GM23338 (cell line): ENCODE measurements around the gene ETV1.
"Not testable (repeated sequence)": the region's sequence is repeated elsewhere in the genome, so short reads cannot be mapped to it uniquely, and the experiment has no call there.

Experiments
- CREB1 ChIP-seq: fragments of 250-450 bp; sonication (Bioruptor Pico); IDR thresholded peaks from 2 replicates; pipeline ENCODE4 v1.5.0; 2020; ENCODE audit warnings: low read depth, mild to moderate bottlenecking, moderate library complexity
- CTCF ChIP-seq, 2 experiments: fragments of 200-600 bp in 1 of 2; sonication (generic) in 1 of 2; conservative IDR thresholded peaks; 2 replicates each; pipeline versions ENCODE4 v1.5.1 to v1.6.1; 2016 to 2017; ENCODE audit warnings: antibody characterized with exemption in 2 of 2, low read depth in 2 of 2, mild to moderate bottlenecking in 2 of 2, moderate library complexity in 1 of 2
- EZH2 ChIP-seq: fragments of 200-600 bp; sonication (generic); IDR thresholded peaks from one replicate; pipeline ENCODE4 v1.8.0; 2017; ENCODE audit warnings: antibody characterized with exemption, mild to moderate bottlenecking, low read depth; ENCODE audit not compliant: unreplicated experiment
- EZH2phosphoT487 ChIP-seq: fragments of 200-600 bp; sonication (generic); IDR thresholded peaks from one replicate; pipeline ENCODE4 v1.8.1; 2018; ENCODE audit warnings: antibody characterized with exemption; ENCODE audit not compliant: unreplicated experiment
- POLR2AphosphoS5 ChIP-seq: IDR thresholded peaks from 2 replicates; pipeline ENCODE4 v1.6.1; 2016; ENCODE audit warnings: antibody characterized with exemption, low read depth
- STAT1 ChIP-seq: IDR thresholded peaks from one replicate; pipeline ENCODE4 v1.6.1; 2016; ENCODE audit warnings: antibody characterized with exemption; ENCODE audit not compliant: unreplicated experiment
- TF ChIP-seq, protein P1 (sequence below): IDR thresholded peaks from one replicate; pipeline ENCODE4 v1.6.1; 2018; ENCODE audit warnings: antibody characterized with exemption; ENCODE audit not compliant: unreplicated experiment
- TF ChIP-seq, protein P2 (sequence below): IDR thresholded peaks from 2 replicates; pipeline ENCODE4 v1.6.1; 2016; ENCODE audit warnings: antibody characterized with exemption

DNA sequence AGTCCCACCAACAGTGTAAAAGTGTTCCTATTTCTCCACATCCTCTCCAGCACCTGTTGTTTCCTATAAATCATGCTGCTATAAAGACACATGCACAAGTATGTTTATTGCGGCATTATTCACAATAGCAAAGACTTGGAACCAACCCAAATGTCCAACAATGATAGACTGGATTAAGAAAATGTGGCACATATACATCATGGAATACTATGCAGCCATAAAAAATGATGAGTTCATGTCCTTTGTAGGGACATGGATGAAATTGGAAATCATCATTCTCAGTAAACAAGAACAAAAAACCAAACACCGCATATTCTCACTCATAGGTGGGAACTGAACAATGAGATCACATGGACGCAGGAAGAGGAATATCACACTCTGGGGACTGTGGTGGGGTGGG, 71.1 kb downstream of the ETV1 start:
- TF ChIP-seq CTCF (conservative IDR thresholded peaks at IDR 0.05; ENCODE audit: low read depth in 2 of 2); EZH2; POLR2AphosphoS5; STAT1; CREB1 (CRISPR knock-in tag); EZH2phosphoT487: not testable (repeated sequence)
- TF ChIP-seq, protein P1, sequence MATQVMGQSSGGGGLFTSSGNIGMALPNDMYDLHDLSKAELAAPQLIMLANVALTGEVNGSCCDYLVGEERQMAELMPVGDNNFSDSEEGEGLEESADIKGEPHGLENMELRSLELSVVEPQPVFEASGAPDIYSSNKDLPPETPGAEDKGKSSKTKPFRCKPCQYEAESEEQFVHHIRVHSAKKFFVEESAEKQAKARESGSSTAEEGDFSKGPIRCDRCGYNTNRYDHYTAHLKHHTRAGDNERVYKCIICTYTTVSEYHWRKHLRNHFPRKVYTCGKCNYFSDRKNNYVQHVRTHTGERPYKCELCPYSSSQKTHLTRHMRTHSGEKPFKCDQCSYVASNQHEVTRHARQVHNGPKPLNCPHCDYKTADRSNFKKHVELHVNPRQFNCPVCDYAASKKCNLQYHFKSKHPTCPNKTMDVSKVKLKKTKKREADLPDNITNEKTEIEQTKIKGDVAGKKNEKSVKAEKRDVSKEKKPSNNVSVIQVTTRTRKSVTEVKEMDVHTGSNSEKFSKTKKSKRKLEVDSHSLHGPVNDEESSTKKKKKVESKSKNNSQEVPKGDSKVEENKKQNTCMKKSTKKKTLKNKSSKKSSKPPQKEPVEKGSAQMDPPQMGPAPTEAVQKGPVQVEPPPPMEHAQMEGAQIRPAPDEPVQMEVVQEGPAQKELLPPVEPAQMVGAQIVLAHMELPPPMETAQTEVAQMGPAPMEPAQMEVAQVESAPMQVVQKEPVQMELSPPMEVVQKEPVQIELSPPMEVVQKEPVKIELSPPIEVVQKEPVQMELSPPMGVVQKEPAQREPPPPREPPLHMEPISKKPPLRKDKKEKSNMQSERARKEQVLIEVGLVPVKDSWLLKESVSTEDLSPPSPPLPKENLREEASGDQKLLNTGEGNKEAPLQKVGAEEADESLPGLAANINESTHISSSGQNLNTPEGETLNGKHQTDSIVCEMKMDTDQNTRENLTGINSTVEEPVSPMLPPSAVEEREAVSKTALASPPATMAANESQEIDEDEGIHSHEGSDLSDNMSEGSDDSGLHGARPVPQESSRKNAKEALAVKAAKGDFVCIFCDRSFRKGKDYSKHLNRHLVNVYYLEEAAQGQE = not testable (repeated sequence)
- TF ChIP-seq, protein P2, sequence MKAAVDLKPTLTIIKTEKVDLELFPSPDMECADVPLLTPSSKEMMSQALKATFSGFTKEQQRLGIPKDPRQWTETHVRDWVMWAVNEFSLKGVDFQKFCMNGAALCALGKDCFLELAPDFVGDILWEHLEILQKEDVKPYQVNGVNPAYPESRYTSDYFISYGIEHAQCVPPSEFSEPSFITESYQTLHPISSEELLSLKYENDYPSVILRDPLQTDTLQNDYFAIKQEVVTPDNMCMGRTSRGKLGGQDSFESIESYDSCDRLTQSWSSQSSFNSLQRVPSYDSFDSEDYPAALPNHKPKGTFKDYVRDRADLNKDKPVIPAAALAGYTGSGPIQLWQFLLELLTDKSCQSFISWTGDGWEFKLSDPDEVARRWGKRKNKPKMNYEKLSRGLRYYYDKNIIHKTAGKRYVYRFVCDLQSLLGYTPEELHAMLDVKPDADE = not testable (repeated sequence)
